ENCODE measurements around the gene ADAMTSL1.

ADAMTSL1 gene

GRCh38 chr9:18910435-18910834 lies 436.5 kb downstream of the ADAMTSL1 start:
- CTCF ChIA-PET: interaction anchor here (0.6 kb wide), 1 partner anchor 655 kb away, joined by 4 read pairs; no protein-coding TSS in a partner anchor
- Histone ChIP-seq H3K9me3 (ENCODE audit: control insufficient read depth, insufficient read depth, low read depth, low read length) (no peaks in the 10 kb centered on the region), H3K4me3 (ENCODE audit: low read depth, low read length) (no peak overlapping the region), H3K36me3 (ENCODE audit: control insufficient read depth in 2 of 2, insufficient read depth in 1 of 2, low read length in 2 of 2) (no peaks in the 10 kb centered on the region), H3K27ac (ENCODE audit: extremely low read depth, low read depth, low read length) (no peak overlapping the region), H3K4me1 (ENCODE audit: control insufficient read depth, insufficient read depth, low read length) (0 out of 2 replicates have a peak, but pooled peaks cover 4% of the 10 kb centered on the region)
- TF ChIP-seq ZNF549 (tag by site-specific recombination; IDR thresholded peaks at IDR 0.05): no peak
- TF ChIP-seq, protein P1, sequence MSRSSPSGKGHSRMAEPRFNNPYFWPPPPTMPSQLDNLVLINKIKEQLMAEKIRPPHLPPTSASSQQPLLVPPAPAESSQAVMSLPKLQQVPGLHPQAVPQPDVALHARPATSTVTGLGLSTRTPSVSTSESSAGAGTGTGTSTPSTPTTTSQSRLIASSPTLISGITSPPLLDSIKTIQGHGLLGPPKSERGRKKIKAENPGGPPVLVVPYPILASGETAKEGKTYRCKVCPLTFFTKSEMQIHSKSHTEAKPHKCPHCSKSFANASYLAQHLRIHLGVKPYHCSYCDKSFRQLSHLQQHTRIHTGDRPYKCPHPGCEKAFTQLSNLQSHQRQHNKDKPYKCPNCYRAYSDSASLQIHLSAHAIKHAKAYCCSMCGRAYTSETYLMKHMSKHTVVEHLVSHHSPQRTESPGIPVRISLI (tag by site-specific recombination; IDR thresholded peaks at IDR 0.05): no peak
- no peak for TF ChIP-seq ZNF302 (tag by site-specific recombination; IDR thresholded peaks at IDR 0.05; ENCODE audit: low read depth)
- TF ChIP-seq SALL2 (tag by site-specific recombination; IDR thresholded peaks at IDR 0.05; ENCODE audit: borderline replicate concordance): no peak
- no peak for TF ChIP-seq HOXA7 (CRISPR knock-in tag; IDR thresholded peaks at IDR 0.05; ENCODE audit: borderline replicate concordance)
- no peak for TF ChIP-seq ZFP41 (tag by site-specific recombination; IDR thresholded peaks at IDR 0.05; ENCODE audit: borderline replicate concordance)
- TF ChIP-seq ZNF280C (tag by site-specific recombination; IDR thresholded peaks at IDR 0.05): no peak
- POLR2A ChIA-PET: no interaction called here

GRCh38 chr9:18910916-18911315 lies 437.0 kb downstream of the ADAMTSL1 start:
- Histone ChIP-seq H3K9me3 (ENCODE audit: control insufficient read depth, insufficient read depth, low read depth, low read length) (no peaks in the 10 kb centered on the region), H3K27ac (ENCODE audit: extremely low read depth, low read depth, low read length) (no peak overlapping the region), H3K36me3 (ENCODE audit: control insufficient read depth in 2 of 2, insufficient read depth in 1 of 2, low read length in 2 of 2) (no peaks in the 10 kb centered on the region), H3K4me1 (ENCODE audit: control insufficient read depth, insufficient read depth, low read length) (0 out of 2 replicates have a peak, but pooled peaks cover 4% of the 10 kb centered on the region), H3K4me3 (ENCODE audit: low read depth, low read length) (no peak overlapping the region)
- ChIA-PET POLR2A (no interaction called here), CTCF (no interaction called here)
- TF ChIP-seq ZNF426 (tag by site-specific recombination; IDR thresholded peaks at IDR 0.05) (no peak), SALL2 (tag by site-specific recombination; IDR thresholded peaks at IDR 0.05; ENCODE audit: borderline replicate concordance) (no peak), ZNF600 (tag by site-specific recombination; IDR thresholded peaks at IDR 0.05) (no peak), ZNF423 (tag by site-specific recombination; IDR thresholded peaks at IDR 0.05) (no peak)

DNA sequence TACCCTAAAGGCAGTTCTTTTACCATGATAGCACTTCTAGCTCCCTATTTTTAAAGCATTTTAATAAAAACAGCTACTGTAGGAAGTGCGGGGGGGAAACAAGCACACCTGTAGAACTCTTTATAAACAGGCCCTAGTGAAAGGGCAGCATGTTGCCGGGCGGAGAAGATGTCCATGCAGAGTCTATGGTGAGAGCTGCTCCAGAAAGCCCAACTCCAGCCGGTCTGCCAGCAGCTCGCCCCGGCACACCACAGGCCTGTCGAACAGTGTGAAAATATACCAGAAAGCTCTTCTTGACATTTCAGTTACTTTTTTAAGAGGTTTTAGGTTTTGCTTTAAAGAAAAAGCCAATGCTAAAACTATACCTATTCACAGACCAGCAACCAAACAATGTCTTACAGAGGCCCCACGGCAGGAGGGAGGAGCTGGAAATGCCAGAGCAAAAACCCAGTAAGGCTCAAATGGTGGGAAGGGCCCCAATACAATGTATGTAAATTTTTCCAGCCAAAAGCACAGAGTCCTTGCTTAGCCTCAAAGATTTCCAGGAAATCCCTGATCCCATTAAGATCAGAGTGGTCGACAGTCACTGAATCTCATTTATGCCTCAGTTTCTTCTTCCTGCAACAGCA lies 437.9 kb downstream of the ADAMTSL1 start:
- CTCF ChIA-PET: interaction anchor here (0.6 kb wide), 1 partner anchor 231 kb away, joined by 3 read pairs; no protein-coding TSS in a partner anchor
- POLR2A ChIA-PET: no interaction called here
- TF ChIP-seq, protein P2, sequence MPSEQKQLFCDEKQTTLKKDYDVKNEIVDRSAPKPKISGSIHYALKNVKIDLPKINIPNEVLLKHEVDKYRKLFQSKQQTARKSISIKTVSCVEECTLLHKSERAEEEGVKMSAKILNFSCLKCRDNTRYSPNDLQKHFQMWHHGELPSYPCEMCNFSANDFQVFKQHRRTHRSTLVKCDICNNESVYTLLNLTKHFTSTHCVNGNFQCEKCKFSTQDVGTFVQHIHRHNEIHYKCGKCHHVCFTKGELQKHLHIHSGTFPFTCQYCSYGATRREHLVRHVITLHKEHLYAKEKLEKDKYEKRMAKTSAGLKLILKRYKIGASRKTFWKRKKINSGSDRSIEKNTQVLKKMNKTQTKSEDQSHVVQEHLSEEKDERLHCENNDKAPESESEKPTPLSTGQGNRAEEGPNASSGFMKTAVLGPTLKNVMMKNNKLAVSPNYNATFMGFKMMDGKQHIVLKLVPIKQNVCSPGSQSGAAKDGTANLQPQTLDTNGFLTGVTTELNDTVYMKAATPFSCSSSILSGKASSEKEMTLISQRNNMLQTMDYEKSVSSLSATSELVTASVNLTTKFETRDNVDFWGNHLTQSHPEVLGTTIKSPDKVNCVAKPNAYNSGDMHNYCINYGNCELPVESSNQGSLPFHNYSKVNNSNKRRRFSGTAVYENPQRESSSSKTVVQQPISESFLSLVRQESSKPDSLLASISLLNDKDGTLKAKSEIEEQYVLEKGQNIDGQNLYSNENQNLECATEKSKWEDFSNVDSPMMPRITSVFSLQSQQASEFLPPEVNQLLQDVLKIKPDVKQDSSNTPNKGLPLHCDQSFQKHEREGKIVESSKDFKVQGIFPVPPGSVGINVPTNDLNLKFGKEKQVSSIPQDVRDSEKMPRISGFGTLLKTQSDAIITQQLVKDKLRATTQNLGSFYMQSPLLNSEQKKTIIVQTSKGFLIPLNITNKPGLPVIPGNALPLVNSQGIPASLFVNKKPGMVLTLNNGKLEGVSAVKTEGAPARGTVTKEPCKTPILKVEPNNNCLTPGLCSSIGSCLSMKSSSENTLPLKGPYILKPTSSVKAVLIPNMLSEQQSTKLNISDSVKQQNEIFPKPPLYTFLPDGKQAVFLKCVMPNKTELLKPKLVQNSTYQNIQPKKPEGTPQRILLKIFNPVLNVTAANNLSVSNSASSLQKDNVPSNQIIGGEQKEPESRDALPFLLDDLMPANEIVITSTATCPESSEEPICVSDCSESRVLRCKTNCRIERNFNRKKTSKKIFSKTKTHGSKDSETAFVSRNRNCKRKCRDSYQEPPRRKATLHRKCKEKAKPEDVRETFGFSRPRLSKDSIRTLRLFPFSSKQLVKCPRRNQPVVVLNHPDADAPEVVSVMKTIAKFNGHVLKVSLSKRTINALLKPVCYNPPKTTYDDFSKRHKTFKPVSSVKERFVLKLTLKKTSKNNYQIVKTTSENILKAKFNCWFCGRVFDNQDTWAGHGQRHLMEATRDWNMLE (tag by site-specific recombination; conservative IDR thresholded peaks at IDR 0.05; ENCODE audit: low read depth): no peak
- TF ChIP-seq, protein P3, sequence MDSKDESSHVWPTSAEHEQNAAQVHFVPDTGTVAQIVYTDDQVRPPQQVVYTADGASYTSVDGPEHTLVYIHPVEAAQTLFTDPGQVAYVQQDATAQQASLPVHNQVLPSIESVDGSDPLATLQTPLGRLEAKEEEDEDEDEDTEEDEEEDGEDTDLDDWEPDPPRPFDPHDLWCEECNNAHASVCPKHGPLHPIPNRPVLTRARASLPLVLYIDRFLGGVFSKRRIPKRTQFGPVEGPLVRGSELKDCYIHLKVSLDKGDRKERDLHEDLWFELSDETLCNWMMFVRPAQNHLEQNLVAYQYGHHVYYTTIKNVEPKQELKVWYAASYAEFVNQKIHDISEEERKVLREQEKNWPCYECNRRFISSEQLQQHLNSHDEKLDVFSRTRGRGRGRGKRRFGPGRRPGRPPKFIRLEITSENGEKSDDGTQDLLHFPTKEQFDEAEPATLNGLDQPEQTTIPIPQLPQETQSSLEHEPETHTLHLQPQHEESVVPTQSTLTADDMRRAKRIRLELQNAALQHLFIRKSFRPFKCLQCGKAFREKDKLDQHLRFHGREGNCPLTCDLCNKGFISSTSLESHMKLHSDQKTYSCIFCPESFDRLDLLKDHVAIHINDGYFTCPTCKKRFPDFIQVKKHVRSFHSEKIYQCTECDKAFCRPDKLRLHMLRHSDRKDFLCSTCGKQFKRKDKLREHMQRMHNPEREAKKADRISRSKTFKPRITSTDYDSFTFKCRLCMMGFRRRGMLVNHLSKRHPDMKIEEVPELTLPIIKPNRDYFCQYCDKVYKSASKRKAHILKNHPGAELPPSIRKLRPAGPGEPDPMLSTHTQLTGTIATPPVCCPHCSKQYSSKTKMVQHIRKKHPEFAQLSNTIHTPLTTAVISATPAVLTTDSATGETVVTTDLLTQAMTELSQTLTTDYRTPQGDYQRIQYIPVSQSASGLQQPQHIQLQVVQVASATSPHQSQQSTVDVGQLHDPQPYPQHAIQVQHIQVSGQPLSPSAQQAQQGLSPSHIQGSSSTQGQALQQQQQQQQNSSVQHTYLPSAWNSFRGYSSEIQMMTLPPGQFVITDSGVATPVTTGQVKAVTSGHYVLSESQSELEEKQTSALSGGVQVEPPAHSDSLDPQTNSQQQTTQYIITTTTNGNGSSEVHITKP (tag by site-specific recombination; IDR thresholded peaks at IDR 0.05): no peak
- TF ChIP-seq SP3 (tag by site-specific recombination; IDR thresholded peaks at IDR 0.05): no peak
- no peak for TF ChIP-seq ZBTB1 (tag by site-specific recombination; IDR thresholded peaks at IDR 0.05)
- TF ChIP-seq ZNF221 (tag by site-specific recombination; IDR thresholded peaks at IDR 0.05; ENCODE audit: borderline replicate concordance): no peak
- no peak for TF ChIP-seq RBAK (tag by site-specific recombination; IDR thresholded peaks at IDR 0.05)
- no peak for TF ChIP-seq ZNF624 (tag by site-specific recombination; IDR thresholded peaks at IDR 0.05)

More for the DNA sequence above, 437.9 kb downstream of the ADAMTSL1 start:
- no peaks in the 10 kb centered on the region for H3K36me3 ChIP-seq (ENCODE audit: control insufficient read depth in 2 of 2, insufficient read depth in 1 of 2, low read length in 2 of 2)
- no peaks in the 10 kb centered on the region for H3K9me3 ChIP-seq (ENCODE audit: control insufficient read depth, insufficient read depth, low read depth, low read length)
- no peak overlapping the region for H3K4me3 ChIP-seq (ENCODE audit: low read depth, low read length)
- H3K4me1 ChIP-seq (ENCODE audit: control insufficient read depth, insufficient read depth, low read length): 0 out of 2 replicates have a peak, but pooled peaks cover 4% of the 10 kb centered on the region
- no peak overlapping the region for H3K27ac ChIP-seq (ENCODE audit: extremely low read depth, low read depth, low read length)
